COR-L47 (cell line): Measurements from ENCODE around the gene MPLKIP.
A peak's percentile ranks its signal among the peaks of the same experiment; 100 is the strongest.
"Not testable (repeated sequence)": the region's sequence is repeated elsewhere in the genome, so short reads cannot be mapped to it uniquely, and the experiment has no call there.

Experiments
- DNase-seq: peaks from one replicate; lab custom pipeline; 2025; lab: John Stamatoyannopoulos, UW

Gene MPLKIP

DNA sequence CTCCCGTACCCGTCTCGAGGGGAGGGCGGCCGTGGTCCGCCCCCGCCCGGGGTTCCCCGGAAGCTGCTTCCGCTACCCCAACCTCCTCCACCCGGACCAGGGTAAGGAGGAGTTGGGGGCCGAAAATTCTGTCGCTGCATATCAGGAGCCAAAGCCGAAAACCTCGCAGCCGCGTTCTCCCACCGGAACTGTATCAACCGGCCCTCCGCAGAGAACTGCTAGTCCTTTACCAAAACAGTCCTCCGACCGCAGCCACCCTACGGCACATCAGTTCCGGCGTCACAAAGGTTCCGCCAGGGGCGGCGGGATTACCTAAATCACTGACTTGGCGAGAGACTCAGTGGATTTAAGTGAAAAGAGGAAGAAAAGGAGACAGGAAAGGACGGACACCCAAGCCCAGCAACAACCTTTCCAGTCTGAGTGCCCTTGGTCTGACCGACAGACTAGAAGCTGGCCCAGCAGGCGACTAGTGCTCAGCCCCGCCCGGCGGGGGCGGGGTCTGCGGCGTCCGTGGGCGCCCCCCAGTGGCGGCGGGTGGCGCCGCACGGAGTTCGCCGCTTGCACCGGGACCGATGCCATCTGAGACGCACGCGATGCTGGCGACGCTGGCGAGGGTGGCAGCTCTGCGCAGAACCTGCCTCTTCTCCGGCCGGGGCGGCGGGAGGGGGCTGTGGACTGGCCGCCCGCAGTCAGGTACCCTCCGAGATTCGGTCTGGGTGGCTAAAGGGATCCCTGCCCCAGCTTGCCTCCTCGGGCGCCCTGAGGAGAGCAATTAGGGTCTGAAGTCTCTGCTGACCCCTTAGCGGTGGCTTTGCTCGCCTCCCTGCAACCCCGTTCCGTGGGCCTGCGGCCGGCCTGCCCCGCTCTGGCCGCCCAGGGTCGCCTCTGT, at the start of gene MPLKIP, which contains the start of gene SUGCT:
Gene MPLKIP (minus strand): TSS at position 195 of the 889 bp plus-strand sequence. CDS start 55 bp downstream, at position 140.
Gene SUGCT (plus strand): TSS at position 578 of the 889 bp plus-strand sequence.
- DNase-seq, result peak; percentile 78

DNA sequence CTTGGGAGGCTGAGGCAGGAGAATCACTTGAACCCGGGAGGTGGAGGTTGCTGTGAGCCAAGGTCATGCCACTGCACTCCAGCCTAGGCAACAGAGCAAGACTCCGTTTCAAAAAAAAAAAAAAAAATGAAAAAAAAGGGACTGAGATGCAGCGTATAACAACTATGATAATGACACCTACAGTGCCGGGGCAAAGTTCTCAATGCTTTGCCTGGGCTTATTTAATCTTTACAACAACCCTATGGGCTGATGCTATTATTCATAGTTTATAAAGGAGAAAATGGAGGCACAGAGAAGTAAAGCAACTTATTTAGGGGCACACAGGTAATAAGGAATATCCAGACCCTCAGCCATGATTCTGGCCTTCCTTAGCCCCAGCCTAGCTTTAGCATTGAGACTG, 48.0 kb upstream of the MPLKIP start:
- DNase-seq, result no peak

DNA sequence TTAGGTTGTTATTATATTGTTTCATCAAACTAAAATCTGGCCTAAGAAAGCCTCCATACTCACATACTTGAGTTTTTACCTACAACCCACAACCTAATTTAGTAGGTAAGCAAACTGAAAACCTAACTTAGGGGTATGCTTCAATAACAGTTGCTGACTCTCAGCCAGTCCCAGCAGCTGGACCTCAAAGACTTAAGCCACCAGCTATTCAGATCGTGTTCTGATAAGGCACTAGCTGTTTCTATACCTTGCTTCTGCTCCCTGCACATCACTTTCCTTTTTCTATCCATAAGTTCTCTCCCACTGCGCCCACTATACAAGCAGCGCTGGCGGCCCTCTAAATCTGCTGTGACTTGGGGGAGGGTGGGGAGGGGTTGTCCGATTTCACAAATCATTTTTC, 42.6 kb upstream of the MPLKIP start:
- DNase-seq, result no peak

DNA sequence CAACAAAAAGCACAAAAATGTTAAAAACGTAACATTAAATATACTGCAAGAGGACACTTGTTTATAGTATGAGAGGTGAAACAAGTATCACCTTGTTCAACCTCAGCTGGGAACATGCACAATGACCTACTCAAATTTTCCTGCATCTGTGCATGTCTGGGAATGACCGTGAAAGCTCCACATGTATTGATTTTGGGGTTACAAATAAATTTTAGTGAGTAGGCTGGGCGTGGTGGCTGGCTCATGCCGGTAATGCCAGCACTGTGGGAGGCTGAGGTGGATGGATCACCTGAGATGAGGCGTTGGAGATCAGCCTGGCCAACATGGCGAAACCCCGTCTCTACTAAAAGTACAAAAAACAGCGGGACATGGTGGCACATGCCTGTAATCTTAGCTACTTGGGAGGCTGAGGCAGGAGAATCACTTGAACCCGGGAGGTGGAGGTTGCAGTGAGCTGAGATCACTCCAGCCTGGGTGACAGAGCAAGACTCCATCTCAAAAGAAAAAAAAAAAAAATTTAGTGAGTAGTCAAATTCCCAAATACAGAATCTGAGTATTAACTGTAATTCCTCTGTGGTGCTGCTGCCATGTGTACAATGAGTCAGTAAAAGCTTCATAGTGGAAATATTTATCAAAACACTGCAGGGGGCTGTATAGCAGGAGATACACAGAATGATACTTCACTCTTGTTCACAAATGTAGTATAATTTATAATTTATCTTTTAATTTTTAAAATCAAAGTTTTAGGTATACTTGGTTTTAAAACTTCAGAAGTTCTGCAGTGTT, 41.5 kb upstream of the MPLKIP start:
- DNase-seq, result no peak

DNA sequence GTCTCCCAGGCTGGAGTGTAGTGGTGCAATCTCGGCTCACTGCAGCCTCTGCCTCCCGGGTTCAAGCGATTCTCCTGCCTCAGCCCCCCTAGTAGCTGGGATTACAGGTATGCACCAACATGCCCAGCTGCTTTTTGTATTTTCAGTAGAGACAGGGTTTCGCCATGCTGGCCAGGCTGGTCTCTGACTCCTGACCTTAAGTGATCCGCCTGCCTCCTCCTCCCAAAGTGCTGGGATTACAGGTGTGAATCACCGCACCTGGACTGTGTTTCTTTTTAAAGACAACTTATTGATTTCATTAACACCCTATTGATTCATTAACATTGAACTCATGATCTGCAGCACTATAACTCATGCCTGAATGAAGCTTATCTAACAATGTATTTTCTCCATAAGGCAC, 40.8 kb upstream of the MPLKIP start:
- DNase-seq, result not testable (repeated sequence)

DNA sequence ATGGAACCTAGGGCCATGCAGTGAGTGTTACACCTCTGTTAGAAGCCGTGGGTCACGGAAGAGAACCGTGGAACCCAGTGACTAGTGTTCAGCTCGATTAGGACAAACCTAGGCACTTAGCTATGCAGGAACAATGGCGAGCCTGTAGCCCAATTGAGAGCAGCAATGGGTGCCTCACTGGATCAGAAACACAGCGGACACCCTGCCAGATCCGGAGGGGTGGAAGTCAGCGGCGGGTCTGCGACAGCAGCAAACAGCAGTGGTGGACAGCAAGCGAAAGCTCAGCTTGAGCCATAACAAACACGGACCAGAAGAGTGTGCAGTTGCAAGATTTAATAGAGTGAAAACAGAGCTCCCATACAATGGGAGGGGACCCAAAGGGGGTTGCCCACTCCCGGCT, 38.7 kb upstream of the MPLKIP start:
- not testable (repeated sequence) for DNase-seq

DNA sequence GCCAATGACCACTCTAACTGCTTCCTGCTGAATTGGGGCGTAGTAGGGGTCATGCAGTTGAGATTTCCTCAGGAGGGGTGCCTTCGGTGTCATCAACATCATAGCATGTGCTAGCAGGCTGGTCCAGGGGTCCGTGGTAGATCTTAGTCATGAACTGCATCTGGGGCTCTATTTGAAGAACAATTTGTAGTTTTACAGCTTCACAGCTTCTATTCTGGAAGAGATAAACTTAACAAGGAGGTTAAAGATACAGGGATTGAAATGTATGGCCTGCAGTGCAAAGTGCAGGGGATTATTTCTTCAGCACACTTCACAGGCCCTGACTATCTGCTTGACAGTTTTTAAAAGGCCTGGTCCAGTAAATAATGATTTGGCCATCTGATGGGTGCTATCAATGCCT, 33.8 kb upstream of the MPLKIP start:
- DNase-seq, result not testable (repeated sequence)

DNA sequence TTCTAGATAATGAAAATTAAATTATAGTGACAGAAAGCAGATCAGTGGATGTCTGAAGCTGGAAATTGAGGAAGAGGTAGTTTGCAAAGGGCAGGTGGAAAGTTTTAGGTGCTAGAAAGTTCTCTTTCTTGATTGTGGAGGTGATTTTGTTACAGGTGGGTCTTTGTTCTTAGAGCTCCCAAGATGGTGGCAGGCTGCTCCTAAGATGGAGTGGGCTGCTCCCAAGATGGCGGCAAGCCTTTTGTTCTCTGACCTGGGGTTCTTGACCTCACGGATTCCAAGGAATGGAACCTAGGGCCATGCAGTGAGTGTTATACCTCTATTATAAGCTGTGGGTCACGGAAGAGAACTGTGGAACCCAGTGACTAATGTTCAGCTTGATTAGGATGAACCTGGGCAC, 32.9 kb upstream of the MPLKIP start:
- no peak for DNase-seq

DNA sequence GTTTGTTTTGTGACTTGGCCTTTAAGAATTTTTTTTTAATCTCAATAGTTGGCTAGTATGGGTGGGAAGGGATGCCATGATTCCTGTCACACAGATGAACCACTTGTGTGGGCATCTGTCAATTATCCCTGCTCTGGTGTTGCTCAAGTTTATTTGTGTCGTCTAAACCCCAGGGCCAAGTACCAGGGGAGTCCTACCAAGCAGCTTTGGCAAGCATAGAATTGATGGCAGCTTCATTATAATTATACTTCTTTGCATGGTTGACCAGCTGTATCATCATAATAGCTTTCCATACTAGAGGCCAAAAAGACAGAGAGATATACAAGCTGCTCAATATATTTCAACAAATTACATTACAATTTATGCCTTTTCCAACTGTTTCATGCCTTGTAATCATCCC, 30.8 kb upstream of the MPLKIP start:
- no peak for DNase-seq

DNA sequence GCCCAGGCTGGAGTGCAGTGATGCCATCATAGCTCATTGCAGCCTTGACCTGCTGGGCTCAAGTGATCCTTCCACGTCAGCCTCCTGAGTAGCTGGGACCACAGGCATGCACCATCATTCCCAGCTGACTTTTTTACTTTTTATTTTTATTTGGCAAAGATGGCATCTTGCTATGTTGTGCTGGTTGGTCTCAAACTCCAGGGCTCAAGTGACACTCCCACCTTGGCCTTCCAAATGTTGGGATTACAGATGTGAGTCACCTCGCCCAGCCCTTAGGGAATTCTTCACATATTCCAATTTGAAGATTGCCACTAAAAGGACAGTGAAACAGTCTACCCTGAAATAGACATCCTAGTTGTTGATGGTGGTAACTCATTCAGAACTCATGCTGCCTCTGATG, 28.1 kb upstream of the MPLKIP start:
- DNase-seq, result no peak

DNA sequence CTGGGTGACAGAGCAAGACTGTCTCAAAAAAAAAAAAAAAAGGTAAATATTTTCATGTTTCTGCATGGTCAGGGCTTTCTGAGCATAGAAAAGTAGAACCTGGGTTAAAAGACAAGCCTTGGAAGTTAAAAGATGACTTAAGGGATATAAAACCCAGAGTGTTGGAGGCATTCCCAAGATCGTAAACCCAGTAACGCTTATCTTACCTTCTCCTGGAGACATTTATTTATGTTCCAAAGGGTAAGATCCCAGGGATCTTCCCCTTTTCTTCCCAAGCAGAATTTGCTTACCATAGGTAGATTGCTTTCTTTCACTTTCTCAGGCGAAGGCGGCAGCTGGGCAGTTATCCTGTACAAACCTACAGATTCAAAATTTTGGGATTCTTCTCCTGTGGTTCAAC, 22.6 kb upstream of the MPLKIP start:
- DNase-seq, result no peak

DNA sequence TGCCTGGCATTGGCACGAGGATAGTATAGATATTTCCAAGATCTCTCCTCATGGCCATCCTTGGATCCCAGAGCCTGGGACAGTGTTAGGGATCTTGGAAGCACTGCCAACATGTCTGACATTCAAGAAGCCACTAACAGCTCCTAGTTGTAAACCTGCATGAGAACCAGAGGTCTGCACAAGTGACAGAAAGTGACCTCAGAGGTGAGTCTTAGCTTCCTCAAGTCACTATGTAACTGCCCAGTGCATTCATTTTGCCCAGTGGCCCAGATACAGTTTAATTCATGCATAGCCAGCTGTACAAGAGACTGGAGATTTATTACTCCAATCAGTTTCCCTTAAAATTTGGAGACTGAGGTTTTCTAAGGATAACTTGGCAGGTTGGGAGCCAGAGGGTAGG, 17.1 kb upstream of the MPLKIP start:
- no peak for DNase-seq

DNA sequence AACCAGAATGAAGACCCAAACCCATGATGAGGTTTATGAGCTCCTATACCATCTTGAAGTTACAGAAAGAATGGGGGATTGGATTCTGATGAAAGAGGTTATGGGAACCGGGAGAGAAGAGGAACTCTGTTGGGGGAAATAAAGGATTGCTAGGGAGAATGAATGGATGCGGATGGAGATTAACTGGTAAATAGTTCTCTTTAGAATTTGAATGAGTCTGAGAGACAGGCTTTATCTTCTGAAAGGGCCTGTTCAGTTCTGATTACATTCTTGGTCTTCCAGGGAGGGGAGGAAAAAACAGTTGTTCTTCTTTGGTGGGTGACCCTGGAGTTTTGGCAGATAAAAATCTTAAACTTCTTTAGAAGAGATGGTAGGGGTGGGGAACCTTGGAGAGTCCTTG, 14.2 kb upstream of the MPLKIP start:
- no peak for DNase-seq

DNA sequence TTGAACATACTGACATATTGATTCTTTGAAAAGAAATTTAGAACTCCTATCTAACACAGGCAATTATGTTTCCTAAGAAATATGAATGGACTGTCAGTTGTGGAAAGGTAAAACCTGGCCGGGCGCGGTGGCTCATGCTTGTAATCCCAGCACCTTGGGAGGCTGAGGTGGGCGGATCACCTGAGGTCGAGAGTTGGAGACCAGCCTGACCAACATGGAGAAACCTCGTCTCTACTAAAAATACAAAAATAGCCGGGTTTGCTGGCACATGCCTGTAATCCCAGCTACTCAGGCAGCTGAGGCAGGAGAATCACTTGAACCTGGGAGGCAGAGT, 13.8 kb upstream of the MPLKIP start:
- DNase-seq, result not testable (repeated sequence)

DNA sequence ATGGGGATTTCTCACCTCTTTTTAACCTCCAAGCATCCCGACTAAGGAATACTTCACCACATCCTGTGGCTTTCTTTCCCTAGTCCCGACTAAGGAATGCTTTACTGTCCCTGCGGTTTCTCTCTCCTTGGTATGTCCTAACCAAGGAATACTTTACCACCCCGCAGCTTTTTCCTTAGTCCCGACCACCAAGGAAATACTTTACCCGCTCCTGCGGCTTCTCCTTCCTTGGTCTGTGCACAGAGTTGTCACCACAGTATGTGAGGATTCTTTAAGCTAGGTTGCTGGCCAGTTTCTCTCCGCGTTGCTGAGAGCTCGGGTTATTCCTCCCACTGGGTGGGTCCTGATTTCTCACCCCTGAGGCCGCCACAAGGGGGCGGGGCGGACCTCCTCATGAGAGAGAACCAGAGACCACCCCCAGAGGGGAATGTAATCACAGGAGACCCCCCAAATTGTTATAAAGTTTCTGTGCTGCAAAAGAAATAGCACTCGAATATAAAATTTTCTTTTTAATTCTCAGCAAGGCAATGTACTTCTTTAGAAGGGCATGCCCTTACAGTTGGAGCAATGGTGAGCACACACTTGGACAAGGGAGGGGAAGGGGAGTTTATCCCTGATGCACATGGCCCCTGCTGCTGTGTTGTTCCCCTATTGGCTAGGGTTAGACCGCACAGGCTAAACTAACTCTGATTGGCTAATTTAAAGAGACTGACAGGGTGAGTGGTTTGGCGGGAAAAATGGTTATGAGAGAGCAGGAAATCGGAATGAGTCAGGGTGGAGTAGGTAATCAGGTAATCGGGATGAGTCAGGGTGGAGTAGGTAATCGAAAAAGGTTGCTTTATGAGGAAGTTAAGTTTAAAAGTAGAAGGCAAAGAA, 13.2 kb upstream of the MPLKIP start:
- no peak for DNase-seq

DNA sequence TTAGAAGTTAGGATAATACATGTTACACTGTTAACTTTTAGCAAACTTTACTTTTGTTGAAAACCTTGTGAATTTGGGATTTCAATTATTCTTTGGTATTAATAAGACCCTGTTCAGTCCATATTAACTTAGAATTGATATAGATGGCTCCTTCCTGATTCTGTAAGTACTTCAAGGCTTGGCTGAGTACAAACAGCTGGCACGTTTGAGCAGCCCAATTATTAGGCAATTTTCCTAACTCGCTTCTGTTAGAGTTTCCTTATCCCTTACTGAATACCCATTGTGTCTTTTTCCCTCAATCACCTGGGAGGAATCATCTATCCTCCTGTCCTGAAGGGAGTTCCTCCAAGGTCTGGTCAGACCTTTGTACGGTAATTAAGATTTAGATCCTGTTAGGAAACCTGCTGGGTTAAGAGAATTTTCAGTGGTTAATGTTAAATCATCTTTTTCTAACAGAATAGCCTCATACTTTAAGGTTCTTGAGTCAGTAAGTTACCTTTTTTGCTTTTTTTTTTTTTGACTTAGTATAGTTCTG, 11.2 kb upstream of the MPLKIP start:
- DNase-seq, result not testable (repeated sequence)

DNA sequence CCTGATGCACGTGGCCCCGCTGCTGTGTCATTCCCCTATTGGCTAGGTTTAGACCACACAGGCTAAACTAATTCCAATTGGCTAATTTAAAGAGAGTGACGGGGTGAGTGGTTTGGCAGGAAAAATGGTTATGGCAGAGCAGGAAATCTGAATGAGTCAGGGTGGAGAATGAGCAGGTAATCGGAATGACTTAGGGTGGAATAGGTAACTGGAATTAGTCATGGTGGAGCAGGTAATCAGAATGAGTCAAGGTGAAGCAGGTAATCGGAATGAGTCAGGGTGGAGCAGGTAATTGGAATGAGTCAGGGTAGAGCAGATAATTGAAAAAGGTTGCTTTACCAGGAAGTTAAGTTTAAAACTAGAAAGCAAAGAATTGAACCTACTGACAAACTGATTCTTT, 7.5 kb upstream of the MPLKIP start:
- DNase-seq, result not testable (repeated sequence)

DNA sequence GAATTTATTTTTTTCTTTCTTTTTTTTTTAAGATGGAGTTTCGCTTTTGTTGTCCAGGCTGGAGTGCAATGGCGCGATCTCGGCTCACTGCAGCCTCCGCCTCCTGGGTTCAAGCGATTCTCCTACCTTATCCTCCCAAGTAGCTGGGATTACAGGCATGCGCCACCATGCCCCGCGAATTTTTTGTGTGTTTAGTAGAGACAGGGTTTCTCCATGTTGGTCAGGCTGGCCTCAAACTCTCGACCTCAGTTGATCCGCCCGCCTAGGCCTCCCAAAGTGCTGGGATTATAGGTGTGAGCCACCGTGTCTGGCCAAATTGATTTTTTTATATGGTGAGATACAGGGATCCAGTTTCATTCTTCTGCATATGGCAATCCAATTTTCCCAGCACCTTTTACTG, 5.5 kb upstream of the MPLKIP start:
- not testable (repeated sequence) for DNase-seq

DNA sequence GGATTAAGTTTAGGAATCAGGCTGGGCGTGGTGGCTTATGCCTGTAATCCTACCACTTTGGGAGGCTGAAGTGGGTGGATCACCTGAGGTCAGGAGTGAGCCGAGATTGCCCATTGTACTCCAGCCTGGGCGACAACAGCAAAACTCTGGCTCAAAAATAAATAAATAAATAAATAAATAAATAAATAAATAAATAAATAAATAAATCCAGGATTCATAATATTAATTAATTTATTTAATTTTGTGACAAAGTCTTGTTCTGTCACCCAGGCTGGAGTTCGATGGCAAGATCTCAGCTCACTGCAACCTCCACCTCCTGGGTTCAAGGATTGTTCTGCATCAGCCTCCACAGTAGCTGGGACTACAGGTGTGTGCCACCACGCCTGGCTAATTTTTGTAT, 4.6 kb upstream of the MPLKIP start:
- no peak for DNase-seq

DNA sequence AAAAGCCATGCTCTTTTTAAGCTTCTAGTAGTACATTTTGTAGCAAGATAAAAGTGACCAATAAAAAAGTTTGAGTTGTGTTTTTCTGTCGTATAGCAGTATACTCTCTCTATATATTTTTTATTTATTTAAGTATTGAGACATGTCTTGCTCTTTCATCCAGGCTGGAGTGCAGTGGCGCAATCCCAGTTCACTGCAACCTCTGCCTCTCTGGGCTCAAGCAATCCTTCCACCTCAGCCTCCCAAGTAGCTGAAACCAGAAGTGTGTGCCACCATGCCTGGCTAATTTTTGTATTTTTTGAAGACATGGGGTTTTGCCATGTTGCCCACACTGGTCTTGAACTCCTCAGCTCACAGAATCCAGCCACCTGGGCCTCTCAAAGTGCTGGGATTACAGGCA, 3.1 kb upstream of the MPLKIP start:
- no peak for DNase-seq

DNA sequence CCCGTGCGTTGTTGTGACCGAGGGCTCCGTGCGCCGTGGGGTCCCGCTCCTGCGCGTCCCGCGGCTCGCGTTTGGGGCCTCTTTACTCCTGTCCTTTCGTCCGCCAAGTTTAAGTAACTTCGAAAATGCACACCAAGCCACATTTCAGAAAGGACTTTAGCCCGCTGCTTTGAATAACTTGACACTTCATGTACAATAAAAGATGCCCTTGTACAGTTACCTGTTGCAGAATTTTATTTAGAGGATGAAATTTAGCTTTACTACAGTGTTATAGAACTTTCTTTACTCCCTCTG, 842 bp upstream of the MPLKIP start:
- DNase-seq, result no peak
